RPMI8226 (cell line): ENCODE data around the gene STX1B.
A peak's percentile ranks its signal among the peaks of the same experiment; 100 is the strongest.

ENCODE experiments used
- DNase-seq: peaks from one replicate; pipeline ENCODE4 v3.0.0-alpha.2; 2015

Gene STX1B

DNA sequence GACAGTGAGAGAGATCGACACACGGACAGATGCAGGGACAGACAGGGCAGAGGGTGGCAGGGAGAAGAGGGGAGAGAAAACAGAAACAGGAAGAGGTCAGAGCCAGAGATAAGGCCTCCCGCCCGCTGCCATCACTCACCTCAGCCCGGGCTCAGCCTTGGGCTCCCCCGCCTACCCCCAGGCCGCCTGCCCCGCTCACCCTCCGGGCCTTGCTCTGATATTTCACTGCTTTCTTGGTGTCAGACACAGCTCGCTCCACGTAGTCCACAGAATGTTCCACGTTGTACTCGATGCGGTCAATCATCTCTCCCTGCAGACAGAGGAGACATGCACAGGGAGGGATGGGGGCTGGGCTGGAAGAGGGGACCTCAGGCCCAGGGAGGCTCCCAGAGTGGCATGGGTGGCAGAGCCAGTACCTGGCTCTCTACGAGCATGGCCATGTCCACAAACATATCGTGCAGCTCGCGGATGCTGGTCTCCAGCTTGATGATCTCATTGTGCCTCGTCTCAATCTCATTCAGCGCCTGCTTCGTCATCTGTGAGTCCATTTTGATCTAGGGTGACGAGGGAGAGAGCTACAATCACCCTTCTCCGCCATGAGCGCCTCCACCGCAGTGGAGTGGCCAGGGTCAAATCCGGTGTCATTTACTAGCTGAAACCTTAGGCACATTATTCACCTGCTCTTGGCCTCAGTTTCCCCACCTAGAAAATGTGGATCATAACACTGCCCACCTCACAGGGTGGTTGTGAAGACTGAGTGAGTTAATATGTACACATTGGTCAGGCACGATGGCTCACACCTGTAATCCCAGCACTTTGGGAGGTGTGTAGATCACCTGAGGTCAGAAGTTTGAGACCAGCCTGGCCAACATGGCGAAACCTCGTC is 17.3 kb downstream of the STX1B start:
- no peak for DNase-seq

DNA sequence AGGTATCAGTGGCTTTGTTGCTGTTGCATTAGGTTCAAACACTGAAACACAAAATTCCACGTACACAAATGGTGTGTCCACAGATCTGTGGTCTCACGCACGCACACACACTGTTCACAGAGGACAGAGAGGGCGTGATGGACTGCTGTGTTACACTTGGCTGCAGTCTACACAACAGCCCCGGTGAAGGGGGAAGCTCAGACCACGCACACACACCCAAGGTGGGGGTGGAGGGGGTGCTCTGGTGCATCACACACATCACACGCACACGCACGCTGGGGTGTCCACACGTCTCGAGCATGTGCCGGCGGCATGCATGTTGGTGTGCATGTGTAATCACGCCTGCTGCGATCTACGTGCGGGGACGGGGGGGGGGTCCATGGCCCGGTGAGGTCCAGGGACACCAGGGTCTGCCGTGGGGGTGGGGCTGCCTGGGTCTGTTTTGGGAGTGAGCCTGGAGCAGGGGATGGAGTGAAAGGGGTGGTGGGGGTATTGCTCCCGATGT is 18.1 kb downstream of the STX1B start:
- no peak for DNase-seq

DNA sequence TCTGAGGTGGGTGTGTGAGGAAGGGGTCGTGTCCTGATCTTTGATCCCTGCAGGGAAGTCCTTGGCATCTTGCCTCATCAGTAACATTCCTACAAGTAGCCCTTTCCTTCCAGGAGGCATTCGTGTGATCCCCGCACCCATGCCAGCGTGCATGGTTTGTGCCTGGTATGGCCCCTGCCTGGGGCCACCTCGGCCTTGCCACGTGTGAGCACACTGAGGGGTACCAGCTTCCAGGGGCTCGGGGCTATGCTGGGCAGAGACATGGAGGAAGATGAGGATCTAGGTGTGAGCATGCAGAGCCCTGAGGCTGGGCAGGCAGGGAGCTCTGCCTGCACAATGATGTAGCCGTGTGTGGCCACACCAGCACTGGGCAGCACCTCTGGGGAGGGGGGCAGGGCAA is 19.4 kb downstream of the STX1B start:
- DNase-seq: no peak

DNA sequence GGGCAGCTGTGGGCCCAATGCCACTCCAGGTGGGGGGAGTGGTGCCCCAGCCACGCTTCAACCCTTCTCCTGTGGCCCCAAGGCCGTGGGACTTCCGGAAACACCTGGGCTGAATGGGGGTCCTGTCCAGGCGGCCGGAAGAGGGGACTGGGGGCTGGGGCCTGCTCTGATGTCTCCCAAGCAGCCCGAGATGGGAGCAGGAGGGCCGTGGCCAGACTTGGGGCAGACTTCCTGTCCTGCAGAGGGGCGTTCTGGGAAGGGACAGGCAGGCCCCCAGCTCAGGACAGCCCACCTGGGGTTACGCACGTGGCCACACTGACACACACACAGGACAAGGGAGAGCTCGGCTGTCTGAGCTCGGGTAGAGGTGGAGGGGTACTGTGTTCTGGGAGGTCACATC is 20.3 kb downstream of the STX1B start:
- DNase-seq: no peak

DNA sequence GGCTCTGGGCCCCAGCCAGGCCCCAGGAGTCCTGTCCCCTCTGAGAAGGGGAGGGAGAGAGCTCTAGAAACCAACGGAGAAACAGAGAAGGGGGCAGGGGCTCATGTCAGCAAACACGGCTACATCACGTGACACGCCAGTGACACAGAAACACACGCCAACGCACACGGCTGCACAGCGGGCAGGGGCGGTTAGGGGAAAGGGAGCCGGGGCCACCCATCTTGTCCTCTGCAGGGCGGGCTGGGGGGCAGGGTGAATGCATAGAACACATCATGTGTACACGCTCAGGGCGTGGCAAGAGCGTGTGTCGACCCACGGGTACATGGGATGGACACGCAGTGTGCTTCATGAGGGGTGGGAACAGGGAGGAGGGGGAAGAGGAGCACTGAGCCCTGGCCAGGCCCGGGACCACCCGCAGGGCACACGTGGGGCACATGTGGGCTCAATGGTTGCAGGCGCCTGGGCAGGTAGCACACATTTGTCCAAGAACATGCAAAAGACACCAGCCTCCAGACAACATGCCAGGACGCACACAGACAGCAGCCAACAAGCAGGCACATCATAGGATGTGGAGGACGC is 20.9 kb downstream of the STX1B start:
- no peak for DNase-seq

DNA sequence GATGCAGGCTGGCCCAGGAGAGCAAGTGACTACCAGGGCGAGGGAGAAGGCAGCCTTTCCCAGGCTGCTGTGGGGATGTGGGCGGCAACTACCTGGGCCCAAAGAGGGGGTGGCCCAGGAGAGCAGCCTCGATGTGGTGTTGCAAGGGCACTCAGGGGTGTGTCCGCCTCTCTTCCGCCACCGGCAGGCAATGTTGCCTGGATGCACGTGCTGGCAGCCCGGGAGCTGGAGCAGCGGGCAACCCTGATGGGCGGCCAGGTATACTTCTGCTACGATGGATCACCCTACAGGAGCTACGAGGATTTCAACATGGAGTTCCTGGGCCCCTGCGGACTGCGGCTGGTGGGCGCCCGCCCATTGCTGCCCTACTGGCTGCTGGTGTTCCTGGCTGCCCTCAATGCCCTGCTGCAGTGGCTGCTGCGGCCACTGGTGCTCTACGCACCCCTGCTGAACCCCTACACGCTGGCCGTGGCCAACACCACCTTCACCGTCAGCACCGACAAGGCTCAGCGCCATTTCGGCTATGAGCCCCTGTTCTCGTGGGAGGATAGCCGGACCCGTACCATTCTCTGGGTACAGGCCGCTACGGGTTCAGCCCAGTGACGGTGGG is 22.8 kb downstream of the STX1B start:
- no peak for DNase-seq

DNA sequence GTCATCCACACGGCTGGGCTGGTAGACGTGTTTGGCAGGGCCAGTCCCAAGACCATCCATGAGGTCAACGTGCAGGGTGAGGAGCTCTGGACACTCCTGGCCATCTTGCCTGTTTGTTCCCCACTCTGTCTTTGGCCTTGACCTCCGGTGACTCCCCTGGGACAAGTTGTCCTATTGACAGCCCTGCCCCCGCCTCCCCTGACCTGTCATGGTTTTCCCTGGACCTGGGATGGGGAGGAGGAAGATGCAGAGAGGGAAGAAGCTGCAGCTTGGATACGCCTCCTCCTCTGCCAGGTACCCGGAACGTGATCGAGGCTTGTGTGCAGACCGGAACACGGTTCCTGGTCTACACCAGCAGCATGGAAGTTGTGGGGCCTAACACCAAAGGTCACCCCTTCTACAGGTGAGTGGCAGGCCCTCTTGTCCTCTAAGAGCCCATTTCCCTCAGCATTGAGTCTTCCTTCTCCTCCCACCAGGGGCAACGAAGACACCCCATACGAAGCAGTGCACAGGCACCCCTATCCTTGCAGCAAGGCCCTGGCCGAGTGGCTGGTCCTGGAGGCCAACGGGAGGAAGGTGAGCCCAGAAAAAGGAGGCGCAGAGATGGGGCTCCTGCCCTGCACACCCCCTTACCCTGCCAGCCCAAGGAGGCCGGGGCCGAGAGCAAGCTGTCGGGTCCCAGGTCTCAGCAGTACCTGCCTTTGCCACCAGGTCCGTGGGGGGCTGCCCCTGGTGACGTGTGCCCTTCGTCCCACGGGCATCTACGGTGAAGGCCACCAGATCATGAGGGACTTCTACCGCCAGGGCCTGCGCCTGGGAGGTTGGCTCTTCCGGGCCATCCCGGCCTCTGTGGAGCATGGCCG is 24.1 kb downstream of the STX1B start:
- DNase-seq: no peak

DNA sequence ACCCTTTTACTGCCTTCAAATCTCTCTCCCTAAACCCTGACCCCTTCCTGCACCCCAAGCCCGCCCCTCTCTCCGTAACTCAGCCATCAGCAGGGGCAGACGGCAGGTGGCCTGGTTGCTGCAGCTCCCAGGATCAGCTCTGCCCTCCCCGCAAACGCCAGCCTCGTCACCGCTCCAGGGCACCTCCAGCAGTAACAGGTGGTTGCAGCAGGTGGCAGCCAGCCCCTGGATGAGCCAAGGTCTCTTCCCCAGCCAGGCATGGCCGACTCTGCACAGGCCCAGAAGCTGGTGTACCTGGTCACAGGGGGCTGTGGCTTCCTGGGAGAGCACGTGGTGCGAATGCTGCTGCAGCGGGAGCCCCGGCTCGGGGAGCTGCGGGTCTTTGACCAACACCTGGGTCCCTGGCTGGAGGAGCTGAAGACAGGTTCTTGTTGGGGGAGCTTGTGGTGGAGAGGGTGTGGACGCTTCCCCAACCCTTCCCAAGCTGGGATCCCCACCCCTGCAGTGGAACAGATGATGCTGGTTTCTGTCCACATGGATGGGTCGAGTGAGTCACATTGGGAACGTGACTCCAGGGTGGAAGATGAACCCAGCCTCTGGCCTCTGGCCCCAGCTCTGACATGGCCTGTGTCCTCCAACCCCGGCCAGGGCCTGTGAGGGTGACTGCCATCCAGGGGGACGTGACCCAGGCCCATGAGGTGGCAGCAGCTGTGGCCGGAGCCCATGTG is 24.9 kb downstream of the STX1B start:
- peak; percentile 93 for DNase-seq

DNA sequence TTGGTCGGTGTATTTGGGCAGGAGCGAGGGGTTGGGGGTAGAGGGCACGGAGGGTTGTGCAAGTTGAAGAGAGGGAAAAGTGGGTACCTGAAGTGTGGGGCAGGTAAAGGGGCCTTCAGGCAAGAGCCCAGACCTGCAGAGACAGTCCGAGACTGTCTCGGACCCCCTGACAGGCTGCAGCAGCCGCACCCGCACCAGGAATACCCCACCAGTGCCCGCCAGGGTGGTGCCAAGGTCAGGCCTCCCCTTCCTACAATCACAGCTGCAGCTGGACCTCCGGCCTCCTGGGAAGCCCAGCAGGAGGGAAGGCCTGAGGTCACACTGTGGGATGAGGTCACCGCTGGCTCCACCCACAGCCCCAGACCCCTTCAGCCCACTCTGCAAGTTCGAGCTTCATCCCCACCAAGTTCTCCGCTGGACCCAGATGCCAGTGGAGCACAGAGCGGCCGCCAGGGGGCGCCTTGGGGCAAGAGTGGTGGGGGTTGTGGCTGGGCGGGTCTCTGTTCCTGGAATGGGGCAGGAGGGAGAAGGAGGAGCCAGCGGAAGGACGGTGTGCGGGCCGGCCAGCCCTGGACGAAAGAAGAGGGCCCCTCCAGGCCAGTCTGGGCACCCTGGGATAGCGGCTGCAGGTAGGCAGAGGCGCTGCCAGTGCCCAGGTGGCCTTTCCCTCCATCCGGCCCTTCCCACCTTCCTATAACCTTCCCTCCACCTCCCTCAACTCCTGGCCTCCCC is 25.6 kb downstream of the STX1B start, which contains the start of gene HSD3B7:
Gene HSD3B7 (plus strand): TSS at position 539 of the 732 bp plus-strand sequence. CDS start 452 bp downstream, outside the sequence.
- peak; percentile 90 for DNase-seq

DNA sequence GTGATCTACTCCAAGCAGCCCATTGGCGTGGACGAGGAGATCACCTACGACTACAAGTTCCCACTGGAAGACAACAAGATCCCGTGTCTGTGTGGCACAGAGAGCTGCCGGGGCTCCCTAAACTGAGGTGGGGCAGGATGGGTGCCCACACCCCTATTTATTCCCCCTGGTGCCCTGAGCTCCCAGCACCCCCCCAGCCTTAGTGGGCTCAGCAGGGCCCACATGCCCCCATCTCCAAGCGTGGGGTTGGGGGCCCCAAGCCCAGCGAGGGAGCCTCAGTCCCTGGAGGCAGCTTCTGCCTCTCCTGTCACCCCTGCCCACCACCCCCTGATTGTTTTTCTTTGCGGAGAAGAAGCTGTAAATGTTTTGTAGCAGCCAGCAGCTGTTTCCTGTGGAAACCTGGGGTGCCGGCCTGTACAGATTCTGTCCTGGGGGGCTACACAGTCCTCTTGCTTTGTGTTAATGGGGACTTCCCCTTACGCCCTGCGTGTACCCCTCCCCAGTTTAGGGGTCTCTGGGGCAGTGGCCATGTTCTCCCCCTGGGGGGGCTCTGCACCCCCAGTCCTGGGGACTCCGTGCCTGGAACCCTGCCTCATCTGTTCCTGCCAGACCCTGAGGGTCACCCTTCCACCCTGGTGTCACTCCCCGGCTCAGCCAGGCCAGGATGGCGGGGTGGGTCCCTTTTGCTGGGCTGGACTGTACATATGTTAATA is 26.4 kb downstream of the STX1B start:
- DNase-seq: no peak

DNA sequence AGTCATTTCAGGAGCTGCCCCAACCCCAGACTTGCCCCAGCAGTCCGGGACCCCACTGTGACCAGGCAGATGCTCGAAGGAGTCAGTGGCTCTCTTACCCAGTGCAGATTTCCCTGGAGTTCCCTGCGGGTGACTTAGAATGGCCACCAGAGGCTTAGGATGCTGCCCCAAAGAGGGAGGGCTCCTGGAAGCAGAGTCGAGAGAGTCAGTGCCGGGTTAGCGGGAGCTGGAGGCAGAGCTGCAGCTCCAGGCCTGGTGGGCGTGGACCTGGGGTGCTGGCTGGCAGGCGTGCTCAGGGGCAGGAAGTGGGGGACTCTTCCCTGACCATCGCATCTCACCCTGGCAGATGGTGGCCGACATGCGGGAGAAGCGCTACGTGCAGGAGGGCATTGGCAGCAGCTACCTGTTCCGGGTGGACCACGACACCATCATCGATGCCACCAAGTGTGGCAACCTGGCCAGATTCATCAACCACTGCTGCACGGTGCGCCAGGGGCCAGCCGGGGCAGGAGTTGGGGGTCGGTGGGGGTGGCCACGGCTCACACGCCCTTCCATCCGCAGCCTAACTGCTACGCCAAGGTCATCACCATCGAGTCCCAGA is 27.0 kb downstream of the STX1B start:
- no peak for DNase-seq

DNA sequence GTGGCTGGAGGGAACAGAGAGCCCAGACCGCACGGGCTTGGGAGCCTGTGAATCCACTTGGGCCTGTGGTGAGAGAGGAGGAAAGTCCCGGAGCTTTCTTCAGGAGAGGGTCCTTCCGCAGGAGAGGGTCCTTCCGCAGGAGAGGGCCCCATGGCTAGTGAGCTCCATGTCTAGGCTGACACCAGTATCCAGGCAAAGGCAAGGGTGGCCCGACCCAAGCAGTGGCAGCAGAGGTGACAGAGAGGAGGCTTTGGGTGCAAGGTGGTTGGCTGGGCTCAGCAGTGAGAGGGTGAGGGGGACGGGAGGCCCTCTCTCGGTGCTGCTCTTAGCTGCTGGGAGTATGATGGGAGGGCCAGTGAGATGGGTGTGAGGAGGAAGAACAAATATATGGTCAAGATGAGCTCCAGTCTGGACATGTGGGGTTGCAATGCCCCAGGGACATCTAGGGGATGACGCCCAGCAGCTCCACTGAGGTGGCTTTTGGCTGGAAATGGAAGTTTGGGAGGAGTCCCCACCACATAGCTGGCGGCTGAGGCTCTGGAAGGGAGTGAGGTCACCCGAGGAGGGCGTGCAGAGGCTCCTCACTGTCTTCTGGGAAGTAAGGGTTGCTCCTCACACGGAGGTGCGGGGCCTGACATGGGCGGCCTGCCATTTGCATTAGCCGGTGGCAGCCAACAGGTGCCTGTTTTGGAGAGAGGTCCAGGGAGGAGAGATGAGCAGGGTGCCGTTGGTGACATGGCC is 27.7 kb downstream of the STX1B start:
- no peak for DNase-seq

DNA sequence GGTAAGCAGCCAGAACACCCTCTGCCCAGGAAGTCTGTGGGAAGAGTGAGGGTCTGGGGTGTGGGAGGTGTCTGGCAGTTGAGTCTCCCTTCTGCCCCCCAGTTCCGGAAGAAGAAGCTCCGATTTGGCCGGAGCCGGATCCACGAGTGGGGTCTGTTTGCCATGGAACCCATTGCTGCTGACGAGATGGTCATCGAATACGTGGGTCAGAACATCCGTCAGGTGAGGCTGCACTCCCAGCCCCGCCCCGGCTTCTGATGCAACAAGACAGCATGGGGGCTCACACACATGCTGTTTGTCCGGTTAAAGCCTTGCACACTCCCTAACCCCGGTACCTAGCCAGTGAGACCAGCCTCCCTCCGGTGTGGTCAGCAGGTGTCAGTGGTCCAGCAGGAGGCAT is 29.5 kb downstream of the STX1B start:
- no peak for DNase-seq

DNA sequence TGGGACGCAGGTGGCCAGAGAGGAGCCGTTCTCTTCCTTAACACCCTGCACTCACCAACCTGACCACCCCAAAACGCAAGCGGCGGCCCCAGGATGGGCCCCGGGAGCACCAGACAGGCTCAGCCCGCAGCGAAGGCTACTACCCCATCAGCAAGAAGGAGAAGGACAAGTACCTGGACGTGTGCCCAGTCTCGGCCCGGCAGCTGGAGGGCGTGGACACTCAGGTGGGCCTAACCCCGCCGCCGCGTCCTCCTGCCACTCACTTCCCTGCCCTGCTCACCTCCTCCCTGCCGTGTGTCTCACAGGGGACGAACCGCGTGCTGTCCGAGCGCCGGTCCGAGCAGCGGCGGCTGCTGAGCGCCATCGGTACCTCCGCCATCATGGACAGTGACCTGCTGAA is 30.0 kb downstream of the STX1B start:
- DNase-seq: no peak

DNA sequence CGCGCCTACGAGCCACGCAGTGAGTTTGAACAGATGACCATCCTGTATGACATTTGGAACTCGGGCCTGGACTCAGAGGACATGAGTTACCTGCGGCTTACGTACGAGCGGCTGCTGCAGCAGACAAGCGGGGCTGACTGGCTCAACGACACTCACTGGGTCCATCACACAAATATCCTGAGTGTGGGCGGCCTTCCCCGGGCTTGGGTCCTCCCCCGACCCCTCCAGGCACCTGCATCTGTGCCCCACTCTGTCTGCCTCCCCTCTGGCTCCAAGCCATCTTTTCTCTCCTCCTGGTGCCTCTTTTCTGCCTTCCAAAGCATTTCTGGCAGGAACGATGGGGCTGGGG is 30.4 kb downstream of the STX1B start:
- no peak for DNase-seq

DNA sequence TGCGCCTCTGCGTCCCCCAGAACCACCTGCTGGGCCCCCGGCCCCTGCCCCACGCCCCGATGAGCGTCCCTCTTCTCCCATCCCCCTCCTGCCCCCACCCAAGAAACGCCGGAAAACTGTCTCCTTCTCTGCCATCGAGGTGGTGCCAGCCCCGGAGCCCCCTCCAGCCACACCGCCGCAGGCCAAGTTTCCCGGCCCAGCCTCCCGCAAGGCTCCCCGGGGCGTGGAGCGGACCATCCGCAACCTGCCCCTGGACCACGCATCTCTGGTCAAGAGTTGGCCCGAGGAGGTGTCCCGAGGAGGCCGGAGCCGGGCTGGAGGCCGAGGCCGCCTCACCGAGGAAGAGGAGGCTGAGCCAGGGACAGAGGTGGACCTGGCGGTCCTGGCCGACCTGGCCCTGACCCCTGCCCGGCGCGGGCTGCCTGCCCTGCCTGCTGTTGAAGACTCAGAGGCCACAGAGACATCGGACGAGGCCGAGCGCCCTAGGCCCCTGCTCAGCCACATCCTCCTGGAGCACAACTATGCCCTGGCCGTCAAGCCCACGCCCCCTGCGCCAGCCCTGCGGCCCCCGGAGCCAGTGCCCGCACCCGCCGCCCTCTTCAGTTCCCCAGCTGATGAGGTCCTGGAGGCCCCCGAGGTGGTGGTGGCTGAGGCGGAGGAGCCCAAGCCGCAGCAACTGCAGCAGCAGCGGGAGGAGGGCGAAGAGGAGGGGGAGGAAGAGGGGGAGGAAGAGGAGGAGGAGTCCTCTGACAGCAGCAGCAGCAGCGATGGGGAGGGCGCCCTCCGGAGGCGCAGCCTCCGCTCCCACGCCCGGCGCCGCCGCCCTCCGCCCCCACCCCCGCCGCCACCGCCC is 31.0 kb downstream of the STX1B start:
- DNase-seq: no peak

DNA sequence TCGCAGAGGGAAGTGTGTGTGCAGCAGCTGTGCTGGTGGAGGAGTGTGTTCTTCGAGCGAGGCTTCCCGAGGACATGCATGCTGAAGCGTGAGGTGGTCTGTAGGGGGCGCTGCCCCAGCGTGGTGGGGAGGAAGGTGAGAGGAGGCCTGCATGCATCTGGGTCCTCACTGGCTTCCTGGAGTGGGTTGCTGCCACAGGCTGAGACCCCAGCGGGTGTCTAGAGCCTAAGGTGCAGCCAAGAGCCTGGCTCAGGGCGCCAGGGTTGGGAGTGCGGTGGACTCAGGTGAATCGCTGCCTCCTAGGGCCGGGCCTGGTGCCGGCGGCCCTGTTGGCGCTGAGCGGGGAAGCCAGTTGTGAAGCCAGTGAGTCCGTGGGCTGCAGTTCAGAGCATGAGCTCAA is 32.9 kb downstream of the STX1B start:
- DNase-seq: no peak

DNA sequence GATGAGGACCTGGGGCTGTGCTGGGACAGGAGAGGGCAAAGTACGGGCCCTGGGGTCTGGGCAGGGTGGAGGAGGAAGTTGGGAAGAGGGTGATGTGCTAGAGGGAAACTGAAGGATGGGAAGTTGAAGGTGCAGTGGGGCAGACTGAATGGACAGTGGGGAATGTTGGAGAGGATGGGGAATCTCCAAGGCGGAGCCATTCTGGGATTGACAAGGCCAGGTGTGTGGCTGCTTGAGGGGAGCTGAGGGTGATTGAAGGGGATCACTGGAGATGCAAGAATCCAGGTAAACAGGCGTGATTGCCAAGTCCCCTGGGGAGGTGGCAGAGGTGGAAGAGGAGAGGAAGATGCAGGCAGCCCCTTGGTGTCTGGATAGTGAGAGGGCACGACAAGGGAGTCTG is 34.0 kb downstream of the STX1B start:
- DNase-seq: no peak

DNA sequence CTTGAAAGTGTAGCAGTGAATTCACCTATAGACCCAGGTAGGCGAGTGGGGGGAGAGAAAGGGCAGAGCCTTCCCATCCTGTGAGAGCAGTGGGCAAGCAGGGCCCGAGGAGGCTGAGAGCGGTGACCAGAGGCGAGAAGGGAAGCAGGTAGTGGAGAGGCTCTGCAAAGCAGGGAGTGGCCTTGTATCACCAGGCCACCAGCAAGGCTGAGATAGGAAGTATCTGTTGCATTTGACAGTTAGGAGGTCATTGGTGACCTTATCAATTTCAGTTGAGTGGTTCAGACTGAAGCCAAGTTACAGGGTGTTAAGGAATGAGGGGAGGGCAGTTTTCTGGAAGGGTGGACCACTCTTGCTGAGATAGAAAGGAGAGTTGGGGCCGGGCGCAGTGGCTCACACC is 36.1 kb downstream of the STX1B start:
- DNase-seq: no peak
